HCT116 (cell line): ENCODE data around the gene SIGLECL1.

Experiments
- ATF3 ChIP-seq: IDR thresholded peaks from 2 replicates; pipeline ENCODE4 v1.6.1; 2012
- JUND ChIP-seq: IDR thresholded peaks from 2 replicates; pipeline ENCODE4 v1.6.1; 2012
- POLR2AphosphoS5 ChIP-seq: IDR thresholded peaks from 2 replicates; pipeline ENCODE4 v1.6.1; 2011; ENCODE audit warnings: mild to moderate bottlenecking, low read depth, low read length, moderate library complexity
- TF ChIP-seq, protein P1 (sequence below), 3 experiments: fragments of 200-600 bp in 1 of 3; sonication (generic) in 1 of 3; IDR thresholded peaks in 2 of 3; conservative IDR thresholded peaks in 1 of 3; 2 replicates each; pipeline ENCODE4 v1.5.1; 2012 to 2017; ENCODE audit warnings: low read depth in 2 of 3, low read length in 2 of 3, antibody characterized with exemption in 1 of 3, borderline replicate concordance in 1 of 3, control low read depth in 1 of 3, mild to moderate bottlenecking in 1 of 3, mixed read lengths in 1 of 3, mixed run types in 1 of 3, moderate library complexity in 1 of 3; ENCODE audit not compliant: insufficient read depth in 1 of 3

DNA sequence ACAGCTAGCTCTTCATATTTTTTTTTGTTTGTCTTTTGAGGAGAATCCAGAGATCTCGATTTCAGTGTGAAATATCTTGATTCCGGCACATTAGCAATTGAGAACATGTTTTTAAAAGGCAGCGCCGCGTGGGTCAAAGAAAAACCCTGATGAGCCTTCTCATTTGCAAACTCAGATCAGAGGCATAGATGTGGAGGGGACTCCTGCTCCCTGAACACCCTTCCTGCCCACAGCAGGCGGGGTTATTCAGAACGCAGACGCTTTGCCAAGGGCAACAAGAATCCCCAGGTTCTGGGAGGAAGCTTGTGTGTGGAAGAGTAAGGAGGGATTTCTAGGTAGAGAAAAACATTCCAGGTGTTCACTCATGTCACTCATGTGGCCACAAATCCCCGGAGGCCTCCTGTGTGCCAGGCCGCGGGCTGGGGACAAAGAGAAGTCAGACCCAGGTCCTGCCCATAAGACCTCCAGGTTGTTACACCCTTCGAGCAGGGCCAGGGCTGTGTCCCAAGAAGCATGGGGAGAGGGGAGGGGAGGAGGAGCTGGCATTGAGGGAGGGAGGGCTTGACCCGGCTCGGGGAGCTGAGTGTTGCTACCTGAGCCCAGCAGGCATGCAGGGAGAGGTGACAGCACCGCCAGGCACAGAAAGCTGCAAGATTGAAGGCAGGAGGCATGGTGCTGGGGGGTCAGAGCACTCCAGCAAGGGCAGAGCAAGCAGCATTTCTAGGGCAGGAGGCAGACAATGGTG, 44.7 kb downstream of the SIGLECL1 start:
- no peak for TF ChIP-seq ATF3
- no peak for TF ChIP-seq POLR2AphosphoS5
- TF ChIP-seq, protein P1, sequence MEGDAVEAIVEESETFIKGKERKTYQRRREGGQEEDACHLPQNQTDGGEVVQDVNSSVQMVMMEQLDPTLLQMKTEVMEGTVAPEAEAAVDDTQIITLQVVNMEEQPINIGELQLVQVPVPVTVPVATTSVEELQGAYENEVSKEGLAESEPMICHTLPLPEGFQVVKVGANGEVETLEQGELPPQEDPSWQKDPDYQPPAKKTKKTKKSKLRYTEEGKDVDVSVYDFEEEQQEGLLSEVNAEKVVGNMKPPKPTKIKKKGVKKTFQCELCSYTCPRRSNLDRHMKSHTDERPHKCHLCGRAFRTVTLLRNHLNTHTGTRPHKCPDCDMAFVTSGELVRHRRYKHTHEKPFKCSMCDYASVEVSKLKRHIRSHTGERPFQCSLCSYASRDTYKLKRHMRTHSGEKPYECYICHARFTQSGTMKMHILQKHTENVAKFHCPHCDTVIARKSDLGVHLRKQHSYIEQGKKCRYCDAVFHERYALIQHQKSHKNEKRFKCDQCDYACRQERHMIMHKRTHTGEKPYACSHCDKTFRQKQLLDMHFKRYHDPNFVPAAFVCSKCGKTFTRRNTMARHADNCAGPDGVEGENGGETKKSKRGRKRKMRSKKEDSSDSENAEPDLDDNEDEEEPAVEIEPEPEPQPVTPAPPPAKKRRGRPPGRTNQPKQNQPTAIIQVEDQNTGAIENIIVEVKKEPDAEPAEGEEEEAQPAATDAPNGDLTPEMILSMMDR (IDR thresholded peaks at IDR 0.05 in 2 of 3, conservative IDR thresholded peaks at IDR 0.05 in 1 of 3; ENCODE audit: borderline replicate concordance in 1 of 3, insufficient read depth in 1 of 3, low read depth in 2 of 3, low read length in 2 of 3), result no peak
- TF ChIP-seq JUND, result no peak
